Stimulated activated CD8-positive, alpha-beta memory T cell treated with anti-CD3 and anti-CD28 coated beads, Interleukin-4, amount 100 ng/mL, for 24 hours (primary cell): ENCODE measurements around the gene ATP6V1G3.
"Not testable (repeated sequence)": the region's sequence is repeated elsewhere in the genome, so short reads cannot be mapped to it uniquely, and the experiment has no call there.

ENCODE experiments used
- DNase-seq: peaks from one replicate; pipeline ENCODE4 v3.0.0-alpha.2; 2020; ENCODE audit warnings: low read depth

The ATP6V1G3 gene, protein sequence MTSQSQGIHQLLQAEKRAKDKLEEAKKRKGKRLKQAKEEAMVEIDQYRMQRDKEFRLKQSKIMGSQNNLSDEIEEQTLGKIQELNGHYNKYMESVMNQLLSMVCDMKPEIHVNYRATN

DNA sequence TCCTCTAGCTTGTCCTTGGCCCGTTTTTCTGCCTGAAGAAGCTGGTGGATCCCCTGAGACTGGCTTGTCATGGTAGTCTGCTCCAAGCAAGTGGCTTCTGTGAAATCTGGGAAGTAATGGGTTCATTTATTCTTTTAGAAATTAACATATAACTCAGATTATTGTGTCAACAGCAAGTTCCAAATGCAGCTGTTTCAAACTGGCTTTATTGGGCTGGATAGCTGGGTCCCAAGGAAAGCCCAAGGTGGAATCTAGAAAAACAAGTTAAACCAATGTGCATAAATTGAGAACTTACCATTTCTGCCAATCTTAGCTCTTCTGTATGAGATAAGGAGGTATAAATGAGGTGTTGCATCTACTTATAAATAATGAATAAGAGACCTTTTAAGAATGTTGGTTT is at the start of gene ATP6V1G3:
Gene ATP6V1G3 (minus strand): TSS at position 101 of the 400 bp plus-strand sequence. CDS start 30 bp downstream, at position 71.
- no peak for DNase-seq

DNA sequence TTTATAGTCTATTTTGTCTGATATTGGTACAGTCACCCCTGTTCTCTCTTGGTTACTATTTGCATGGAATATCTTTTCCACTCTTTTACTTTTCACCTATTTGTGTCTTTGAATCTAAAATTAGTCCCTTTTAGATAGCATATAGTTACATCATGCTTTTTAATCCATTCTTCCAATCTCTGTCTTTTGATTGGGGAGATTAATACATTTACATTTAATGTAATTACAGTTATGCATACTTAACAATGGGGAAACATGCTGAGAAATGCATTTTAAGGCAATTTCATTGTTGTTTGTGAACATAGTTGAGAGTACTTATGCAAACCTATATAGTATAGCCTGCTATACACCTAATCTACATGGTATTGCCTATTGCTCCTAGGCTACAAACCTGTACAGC is 48.4 kb upstream of the ATP6V1G3 start:
- no peak for DNase-seq

DNA sequence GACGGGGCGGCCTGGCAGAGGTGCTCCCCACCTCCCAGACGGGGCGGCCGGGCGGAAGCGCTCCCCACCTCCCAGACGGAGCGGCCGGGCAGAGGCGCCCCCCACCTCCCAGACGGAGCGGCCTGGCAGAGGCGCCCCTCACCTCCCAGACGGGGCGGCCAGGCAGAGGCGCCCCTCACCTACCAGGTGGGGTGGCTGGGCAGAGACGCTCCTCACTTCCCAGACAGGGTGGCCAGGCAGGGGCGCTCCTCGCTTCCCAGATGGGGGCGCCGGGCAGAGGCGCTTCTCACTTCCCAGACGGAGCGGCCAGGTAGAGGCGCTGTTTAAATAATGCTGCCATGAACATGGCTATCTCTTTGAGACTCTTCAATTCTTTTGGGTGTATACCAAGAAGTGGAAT is 43.7 kb upstream of the ATP6V1G3 start:
- DNase-seq = no peak

DNA sequence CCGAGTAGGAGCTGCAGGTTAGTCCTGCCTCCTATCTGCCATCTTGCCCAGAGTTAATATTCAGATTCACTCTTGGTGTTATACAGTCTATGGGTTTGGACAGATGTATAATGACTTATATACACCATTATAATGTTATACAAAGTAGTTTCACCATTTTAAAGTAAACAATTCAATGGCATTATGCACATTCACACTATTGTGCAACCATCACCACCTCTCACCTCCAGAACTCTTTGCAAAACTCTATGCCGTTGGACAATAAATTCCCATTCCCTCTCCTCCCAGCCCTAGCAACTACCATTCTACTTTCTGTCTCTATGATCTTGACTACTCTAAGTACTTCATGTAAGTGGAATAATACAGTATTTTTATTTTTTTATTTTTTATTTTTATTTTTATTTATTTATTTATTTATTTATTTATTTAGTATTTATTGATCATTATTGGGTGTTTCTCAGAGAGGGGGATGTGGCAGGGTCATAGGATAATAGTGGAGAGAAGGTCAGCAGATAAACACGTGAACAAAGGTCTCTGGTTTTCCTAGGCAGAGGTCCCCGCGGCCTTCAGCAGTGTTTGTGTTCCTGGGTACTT is 42.8 kb upstream of the ATP6V1G3 start:
- not testable (repeated sequence) for DNase-seq

DNA sequence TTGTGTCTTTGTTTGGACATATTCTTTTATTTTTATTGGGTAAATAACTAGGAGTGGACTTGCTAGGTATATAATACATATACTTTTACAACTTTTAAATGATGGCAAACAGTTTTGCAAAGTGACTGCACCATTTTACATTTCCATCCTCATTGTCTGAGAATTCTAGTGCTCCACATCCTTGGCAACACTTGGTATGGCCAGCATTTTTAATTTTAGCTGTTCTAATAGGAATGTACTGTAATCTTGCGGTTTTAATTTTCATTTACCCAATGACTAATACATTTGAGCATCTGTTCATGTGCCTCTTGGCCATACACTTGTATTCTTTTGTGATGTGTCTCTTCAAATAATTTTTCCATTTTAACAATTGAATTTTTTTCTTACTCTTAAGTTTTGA is 37.0 kb upstream of the ATP6V1G3 start:
- DNase-seq = no peak

DNA sequence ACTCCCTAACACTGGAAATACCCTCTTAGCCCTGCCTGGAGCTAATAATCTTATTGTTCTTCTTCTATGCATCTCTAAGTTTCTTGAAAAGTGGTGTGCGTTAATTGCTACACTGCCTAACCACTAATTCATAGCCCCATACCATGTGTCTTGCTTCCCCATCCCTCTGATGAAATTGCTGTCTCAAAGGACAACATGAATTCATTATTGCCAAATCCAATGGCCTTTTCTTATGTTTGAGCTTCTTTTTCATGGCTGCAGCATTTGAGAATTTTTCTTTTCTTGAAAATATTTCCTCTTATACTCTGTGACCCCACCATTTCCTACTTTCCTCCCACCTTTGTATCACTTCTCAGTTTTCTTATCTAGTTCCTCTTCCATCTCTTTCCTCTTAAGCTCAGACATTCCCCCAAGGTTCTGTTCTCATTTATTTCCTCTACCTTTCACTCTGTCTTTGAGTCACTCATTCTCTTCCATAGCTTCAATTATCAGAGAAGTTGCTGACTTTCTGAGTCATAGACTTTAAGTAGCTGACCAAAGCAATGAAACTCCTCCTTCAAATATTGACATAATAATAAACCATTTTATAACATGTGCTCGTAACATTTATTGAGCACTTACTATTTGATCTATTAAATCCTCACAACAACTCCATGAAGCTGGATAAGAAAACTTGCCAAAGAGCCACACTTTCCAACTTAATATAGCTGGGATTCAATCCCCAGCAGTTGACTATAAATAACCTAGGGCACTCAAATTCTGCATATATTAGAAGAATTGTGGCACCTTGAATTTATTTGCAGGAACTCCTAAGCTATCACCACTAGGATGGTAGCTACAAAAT is 35.5 kb upstream of the ATP6V1G3 start:
- no peak for DNase-seq

DNA sequence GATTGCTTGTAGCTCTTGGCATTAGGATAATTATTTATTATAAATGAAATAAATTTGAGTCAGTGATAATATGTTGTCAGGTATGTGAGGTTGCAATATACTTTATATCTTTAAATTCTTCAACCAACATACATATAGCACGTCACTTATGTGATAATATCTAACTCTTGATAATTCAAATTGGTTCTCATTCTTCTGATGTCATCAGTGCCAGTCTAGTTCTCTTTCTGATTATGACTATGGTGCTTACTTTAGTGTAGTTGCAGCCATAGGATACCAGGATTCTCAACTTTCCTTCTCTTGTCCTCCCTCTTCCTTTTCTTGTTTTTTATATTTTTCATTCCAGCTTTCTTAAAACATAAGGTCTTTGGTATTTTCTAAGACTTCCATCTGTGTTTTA is 34.8 kb upstream of the ATP6V1G3 start:
- no peak for DNase-seq

DNA sequence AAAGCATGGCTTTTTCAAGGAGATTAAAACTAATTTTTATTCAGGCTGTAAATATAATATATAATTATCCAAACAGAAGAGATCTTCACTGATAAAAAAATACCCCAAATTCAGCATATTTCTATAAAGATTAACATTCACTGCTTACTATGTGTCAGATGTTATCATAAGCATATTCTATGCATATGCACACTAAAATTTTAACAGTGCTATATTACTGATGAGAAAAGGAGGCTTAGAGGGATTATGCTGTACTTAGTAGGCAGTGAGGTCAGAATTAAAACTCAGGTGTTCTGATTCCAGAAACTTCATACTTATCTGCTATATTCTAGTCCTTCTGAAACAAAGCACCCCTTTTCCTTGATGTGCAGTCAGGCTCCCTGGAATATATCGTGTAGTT is 33.8 kb upstream of the ATP6V1G3 start:
- no peak for DNase-seq

DNA sequence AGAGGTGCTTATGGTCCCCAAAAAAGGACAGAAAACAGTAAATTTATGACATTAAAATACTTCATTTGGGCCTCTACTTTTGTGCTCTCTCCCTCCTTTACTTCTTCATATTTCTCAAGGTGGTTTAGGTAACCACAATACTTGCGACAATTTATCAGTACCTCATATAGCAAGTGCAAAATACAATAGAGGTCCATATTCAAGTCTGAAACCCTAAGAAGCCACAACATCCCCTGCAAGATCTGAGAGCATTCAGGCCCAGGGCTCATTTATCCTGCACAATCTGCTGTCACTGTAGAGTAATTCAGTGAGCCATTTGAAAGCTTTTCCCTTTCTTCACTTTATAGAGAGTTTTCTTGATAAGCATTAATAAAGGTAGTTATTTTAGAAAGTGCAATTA is 24.2 kb upstream of the ATP6V1G3 start:
- no peak for DNase-seq

DNA sequence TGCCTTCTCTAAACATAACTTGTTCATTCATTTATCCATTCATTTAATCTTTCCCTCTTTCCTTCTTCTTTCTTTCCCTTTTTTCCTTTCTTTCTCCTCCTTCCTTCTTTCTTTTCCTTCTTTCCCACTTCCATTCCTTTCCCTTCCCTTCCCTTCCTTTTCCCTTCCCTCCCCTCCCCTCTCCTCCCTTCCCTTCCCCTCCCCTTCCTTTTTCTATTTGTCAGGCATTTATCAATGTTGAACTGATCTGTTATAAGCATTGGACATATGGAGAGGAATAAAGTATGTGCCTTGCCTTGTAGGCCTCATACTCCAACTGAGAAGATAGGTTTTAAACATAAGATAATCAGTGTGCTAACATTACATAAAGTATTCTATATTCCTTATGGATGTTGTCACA is 23.7 kb upstream of the ATP6V1G3 start:
- DNase-seq = no peak

DNA sequence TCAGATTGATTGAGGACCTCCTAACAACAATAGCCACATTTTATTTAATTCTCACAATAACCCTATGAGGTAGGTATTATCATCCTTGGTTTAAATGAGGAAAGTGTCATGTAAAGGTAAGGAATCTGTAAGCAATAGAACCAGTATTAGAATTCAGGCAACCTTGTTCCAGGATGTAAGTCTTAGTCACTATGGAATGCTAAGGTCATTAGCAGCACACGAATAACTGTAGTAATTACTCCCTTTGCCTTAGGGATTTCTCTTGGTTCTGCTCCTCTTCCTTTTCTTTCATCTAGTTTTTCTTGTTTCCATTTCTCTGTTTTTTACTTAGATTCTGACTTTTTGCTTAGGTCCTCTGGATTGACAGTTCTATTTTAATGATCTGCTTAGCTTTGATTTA is 23.1 kb upstream of the ATP6V1G3 start:
- no peak for DNase-seq

DNA sequence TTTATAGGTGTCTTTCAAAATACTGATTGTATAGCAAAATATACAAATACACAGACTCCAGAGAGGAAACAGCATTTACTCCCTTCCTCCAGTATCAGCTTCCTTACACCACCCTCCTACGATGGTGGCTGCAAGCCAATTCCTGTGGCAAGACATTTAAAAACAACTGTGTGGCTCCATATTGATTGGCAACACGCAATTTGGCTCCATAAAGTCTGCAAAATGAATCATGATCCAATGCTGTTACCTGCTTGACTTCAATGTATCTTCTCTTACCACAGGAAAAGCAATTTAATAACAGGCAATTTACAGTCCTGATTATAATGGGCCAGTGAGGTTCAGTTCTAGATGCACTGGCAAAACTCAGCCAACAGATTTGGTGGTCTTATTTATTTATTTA is 19.7 kb upstream of the ATP6V1G3 start:
- no peak for DNase-seq

DNA sequence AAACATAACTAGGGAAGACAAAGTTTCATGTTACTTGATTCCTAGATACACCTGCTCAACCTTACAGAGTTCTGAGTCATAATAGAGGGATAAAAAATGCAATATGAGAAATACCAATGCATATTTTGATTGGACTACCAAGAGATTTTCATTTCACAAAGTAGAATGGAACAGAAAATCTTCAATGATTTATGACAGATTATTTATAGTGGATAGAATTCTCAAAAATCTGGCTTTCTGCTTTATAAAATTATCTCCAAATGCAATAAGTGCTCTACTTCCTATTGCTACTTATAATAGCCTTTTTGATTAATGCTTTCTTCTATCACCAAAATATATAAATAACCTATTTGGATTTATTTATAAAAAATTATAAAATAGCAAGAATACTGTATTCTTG is 18.9 kb upstream of the ATP6V1G3 start:
- DNase-seq = no peak

DNA sequence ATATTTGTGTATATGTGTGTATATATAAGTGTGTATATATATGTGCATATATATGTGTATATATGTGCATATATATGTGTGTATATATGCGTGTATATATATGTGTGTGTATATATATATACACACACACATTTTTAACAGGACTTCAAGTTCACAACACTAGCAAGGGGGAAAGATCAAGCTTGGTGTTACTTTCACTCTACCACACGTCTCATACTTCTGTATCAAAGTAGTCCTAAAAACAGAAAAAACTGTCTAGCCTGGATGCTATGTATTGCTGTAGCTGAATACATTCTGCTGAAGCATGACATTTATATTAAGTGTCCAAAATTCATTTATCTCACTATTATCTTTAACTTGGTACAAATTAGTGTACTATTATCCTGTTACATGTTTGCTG is 17.9 kb upstream of the ATP6V1G3 start:
- no peak for DNase-seq

DNA sequence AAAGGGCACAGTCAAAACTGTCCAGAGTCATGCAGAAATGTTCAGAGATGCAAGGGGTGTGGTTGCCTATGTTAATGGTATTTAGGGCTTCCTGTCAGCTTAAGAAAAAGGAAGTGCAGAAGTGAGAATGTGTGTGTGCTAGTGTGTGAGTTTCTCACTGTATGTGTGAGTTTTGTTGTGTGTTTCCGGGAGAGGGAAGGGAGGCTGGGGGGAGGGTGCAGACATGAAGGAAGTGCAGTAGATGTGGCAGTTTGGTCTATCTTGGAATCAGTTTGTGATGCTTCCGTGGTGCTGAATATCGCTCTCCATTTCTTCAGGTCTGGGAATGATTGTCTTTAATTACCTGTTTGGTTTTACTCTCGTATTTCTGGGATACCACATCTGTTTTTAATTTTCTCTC is 16.5 kb upstream of the ATP6V1G3 start:
- DNase-seq = peak; percentile 30

DNA sequence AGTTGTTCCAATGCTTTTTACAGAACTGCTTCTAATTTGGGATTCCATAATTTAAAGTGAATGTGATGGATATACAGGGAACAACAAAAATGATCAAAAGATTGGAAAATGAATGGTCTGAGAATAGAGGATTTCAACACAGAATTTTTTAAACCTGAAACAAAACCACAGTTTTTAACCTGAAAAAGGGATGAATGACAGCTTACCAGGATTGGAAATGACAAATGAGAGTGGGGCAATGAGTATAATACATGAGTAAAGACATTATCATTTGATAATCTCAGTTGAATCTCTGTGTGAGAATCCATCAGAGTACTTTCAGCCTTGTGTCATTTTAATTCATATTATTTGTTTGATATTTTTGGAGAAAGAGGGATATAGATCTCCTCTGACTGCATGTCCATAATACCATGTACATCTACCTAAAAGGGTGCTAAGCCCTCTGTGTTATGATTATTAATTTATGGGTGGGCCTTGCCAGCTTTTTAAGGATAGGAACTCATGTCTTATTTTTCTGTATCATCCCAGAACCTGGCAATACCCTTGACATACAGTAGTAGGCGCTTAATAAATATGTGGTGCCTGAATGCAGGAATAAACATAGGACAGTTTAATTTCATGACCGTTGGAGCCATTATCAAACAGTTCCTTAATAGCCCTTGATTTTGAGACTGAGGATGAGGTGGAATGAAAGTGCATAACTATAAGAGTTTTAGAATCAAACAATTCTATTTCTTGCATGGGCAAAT is 12.4 kb upstream of the ATP6V1G3 start:
- DNase-seq = no peak

DNA sequence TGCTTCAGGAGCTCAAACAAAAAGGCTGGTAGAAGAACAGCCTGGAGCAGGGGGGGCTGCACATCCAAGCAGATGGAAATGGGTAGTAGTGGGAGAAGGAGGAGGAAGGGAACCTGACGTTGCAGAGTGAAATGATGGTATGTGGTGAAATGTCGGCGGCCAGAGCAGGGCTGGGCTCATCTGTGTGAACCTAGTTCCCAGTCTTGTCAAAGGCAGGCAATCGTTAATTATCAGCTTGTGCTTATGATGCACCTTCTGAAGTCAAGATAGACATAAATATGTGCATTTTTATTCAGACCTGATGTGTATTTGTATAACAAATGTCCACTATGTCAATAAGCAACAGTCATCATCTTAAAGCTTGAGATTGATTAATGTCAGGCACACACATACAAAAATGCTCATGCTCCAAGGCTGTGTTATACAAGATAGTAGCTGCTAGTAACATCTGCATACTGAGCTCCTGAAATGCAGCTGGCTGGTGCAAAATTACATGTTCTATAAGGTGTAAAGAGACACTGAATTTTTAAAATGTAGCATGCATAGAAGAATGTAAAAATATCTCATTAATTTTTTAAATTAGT is 10.6 kb upstream of the ATP6V1G3 start:
- DNase-seq = no peak

DNA sequence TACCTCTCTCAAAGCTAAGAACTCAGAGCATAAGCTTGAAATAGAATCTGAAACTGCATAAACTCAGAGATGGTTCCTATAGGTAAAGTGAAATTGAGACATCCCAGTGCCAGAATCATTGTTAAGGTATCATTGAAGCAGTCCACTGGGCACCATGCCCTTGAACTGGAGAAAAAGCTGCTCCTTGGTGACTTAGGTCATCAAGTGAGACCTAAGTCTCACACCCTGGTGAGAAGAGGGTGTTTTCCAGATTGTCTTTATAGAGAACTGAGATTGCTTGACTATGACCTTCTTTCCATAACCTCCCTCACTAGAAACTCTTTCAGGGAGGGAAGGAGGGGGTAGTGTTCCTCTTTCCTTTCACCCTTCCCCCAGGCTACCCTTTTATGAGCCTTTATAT is 9.4 kb upstream of the ATP6V1G3 start:
- no peak for DNase-seq

DNA sequence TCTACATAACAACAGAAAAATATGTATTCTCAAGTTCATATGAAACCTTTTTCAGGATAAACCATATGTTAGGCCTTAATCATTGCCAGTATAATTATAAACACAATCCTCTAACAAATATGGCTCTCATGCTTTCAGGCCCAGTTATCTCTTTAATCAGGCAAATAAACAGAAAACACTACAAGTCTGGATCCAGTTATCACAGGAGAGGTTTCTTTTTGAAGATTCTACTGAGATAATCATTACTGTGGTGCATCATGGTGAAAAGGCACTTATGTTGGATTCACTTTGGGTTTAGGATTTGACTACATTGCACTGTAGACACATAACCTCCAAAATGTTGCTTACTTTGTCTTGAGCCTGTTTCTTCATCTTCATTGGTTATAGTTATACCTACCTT is 8.4 kb upstream of the ATP6V1G3 start:
- DNase-seq = no peak

DNA sequence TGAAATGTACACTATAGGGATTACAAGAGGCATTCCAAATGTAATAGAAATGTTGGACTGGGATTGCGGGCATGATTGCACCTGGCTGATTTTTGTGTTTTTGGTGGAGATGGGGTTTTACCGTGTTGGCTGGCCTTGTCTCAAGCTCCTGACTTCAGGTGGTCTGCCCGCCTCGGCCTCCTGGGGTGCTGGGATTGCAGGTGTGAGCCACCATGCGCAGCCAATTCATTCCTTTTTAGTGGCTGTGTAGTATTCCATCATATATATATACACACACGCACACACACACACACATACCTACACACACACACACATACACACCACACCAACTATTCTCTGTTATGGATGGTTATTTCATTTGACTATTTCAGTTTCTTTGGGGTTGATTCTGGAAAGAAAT is 4.7 kb upstream of the ATP6V1G3 start:
- DNase-seq = no peak

DNA sequence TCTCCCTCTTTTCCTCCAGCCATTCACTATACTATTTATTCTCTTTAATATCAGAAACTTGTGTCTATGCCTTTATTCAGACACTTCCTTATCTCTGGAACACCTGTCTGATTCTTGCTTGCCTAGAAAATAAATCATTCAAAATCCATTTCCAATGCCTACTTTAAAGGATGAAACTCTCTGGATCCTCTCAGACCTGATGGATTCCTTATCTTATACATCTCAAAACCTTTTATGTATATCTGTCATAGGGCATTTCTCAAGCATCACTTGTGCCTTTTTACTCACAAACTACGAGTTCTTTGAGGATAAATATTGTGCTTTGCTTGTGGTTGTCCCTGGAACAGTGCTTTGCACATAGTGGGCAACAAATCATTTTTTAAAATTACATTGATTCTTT is 3.8 kb upstream of the ATP6V1G3 start:
- no peak for DNase-seq

DNA sequence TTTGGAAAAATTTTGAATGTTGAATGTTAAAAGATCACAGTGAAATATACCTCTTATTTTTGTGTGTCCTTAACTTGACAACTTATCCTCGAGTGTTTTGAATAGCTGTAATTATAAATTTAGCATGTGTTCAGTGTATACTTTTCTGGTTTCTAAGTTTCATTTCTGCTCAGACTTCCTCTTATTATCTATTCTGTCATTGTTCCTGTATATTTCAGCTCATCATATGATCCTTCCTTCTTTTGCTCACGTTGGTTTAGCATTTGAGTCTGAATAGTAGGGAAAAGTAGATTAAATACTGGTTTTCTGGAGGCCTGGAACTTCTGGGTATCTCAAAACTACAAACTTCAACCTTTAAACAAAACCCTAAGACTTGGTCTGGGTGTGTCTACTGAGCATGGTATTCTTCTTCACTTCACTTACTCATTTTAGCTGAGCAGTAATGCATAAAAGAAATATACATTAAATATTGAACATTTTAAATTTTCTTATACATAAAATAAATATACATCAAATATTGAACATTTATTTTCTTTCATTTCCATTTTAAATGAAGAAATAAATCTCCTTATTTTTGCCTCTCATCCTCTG is 3.3 kb upstream of the ATP6V1G3 start:
- no peak for DNase-seq
